Measurements from ENCODE around the gene CAPN8.
A peak's percentile ranks its signal among the peaks of the same experiment; 100 is the strongest.

CAPN8 gene

DNA sequence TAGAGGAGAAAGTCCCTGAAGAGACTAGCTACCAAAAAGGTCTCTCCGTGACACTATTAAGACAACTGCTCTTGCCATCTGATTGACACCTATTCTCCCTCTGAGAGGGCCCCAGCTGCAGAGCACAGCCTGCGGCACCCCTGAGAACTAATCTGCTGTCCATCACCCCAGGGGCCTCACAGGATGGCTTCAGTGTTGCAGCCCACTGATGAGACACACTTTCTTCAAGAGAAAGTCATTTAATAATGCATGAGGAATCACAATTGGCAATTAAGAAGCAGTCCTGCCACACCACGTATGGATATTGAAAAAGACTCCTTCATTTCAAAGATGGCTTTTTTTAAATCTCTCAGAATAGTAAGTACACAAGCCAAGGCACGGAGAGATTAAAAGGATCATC lies 48.9 kb downstream of the CAPN8 start:
- DNase-seq, result no peak

DNA sequence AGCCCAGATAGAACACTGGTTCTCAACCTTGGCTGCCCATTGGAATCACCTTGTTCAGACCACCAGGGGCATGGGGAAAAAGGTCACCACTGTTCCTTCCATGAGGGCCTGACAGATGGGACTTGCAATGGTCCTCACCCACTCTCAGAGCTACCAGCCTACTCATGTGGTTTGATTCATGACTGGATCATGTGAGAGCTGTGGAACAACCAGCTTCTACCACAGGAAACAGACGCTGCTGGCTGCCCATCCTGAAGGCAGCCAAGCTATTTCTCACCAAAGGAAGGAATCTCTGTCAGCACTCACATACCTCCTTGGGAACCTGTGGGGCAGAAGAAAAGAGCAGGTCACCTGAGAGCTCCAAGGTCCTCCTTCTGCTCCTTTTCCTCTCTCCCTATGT lies 53.6 kb downstream of the CAPN8 start:
- DNase-seq, result no peak

DNA sequence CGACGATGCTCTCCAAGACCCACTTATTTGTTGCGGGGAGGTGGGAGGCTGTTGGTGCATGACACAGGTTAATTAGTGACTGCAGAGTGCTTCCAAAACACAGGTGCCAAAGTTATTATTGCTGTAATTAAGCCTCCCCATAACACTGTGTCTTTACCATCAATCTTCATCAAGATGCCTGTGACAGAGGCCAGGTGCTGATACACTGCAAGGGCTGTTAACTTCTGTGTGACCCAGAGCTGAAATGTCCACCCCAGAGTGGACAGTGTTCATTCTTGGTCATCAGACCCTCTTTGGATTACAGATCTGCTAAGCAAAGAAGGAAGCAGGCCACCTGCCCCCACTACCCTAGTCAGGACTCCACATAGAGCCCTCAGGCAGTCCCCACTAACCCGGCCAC lies 55.5 kb downstream of the CAPN8 start:
- no peak for DNase-seq

DNA sequence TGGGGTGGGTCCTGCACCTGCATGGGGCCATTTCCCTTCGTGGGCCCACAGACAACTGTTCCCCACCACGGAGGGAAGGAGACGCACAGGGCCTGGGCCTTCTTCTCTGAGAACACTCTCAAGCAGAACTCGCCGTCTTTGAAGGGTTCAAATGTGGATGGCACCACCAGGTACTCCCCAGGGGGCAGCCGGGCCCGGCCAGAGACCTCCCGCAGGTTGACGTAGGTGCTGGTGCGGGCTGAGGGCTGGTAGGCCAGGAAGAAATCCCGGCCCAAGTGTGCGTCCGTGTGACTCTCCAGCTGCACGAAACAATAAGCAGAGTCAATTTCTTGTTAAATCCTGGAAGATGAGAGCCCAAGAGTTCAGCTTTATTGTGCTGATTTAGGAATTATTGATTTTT lies 56.4 kb downstream of the CAPN8 start:
- no peak for DNase-seq

DNA sequence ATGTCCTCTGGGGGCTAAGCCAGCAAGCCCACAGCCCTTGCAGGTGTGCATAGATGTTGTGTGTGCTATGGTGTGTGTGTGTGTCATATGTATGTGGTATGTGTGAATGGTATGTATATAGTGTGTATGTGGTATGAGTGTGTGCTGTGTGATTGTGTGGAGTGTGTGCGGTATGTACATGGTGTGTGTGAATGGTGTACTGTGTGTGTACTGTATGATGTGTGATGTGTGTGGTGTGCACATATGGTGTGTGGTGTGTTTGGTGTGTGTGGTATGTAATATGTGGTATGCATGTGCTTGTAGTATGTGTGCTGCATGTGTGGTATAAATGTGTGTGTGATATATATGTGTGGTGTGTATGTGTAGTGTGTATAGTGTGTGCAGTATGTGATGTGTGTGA lies 107.0 kb downstream of the CAPN8 start:
- DNase-seq, result no peak

DNA sequence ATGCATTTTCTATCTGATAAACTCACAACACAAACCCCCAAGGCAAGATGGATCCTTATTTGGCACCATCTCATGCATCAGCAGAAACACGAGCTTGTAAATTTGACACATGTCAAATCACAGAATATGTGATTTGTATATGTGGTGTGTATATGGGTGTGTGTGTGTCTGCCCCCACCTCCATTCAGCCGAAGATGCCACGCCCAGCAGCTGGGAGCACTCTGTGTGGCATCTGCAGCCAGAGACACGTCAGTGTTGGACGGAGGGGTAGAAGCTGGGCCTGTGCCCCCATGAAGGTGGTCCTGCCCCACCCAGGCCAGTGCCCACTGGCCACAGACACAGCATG lies 108.4 kb downstream of the CAPN8 start:
- no peak for DNase-seq

DNA sequence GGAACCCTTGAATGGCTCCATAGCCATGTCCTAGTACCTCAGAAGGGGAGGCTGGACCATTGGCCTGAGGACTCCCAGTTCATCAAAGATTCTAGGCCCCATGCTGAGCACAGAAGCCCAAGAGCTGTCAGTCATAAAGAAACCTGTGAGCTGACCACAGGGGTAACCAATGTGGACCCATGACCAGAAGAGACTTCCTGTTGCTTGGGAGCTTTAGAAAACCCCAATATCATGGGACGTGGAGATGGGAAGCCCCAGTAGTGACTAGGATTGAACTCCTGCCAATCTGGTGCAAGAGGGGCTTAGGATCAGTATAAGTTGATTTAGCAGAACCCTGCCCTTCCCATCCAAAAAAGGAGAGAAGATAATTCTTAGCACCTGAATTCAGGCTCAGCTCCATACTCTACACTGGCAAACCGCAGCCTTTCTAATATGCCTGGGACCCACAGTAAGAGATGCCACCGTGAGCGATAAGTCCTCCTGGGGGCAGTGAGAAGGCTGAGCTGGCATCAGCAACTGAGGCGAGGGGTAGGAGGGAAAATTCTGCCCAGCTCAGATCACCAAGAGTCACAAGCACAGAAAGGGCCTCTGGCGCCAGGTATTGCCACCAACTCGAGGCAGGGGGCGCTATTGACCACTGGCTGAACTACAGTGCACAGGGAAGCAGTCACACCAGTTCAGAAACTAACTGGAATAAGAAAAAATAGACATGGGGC lies 108.9 kb downstream of the CAPN8 start:
- peak; percentile 62 to 72 for DNase-seq

DNA sequence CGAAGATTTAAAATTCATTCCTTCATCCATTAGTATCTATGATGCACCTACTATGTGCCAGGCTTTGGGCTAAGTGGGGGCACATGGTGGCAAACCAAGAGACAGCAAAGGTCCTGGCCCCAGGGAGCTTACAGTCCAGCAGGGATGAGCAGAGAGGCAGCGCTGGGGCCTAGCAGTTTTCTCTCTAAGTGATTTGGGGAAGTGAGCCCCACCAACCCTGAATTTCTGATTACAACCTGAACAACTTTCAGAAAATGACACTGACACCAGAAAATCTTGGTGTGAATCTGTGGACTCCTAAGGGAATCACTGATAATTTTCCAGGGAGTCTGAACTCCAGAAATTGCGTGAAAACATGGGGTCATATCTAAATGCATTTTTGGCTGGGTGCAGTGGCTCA lies 111.5 kb downstream of the CAPN8 start:
- no peak for DNase-seq

DNA sequence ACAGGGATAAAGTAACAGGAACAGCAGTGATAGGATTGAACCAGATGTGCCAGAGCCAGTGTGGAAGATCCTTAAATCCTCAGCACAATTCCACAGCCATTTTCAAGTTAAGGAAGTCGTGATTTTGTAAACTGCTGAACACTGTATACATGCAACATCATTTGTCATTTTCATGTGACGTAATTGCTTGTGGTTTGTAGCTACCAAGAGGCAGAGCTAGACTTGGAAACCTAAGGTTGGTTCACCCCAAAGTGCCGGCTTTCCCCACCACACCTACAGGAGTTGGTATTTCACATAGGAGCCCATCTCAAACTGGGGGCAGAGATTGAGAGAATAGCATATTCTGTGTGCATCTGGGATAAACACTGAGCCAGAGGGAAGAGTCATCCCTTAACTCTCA lies 113.9 kb downstream of the CAPN8 start:
- DNase-seq, result no peak

DNA sequence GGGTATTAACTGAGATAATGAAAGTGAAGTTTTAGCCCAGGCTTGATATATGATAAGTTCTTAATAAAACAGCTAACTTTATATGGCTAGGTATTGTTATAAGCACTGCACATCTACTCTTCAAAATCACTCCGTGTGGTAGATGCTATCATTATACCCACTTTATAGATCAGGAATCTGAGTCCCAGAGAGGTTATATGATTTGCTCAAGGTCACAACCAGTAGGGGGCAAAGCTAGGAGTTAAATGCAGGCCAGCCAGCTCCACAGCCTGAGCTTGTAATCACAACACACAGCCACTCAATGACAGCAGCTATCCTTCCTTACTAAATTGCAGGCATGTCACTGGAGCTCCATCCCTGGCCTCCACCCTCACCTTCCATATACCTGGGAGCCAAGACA lies 115.8 kb downstream of the CAPN8 start:
- DNase-seq, result no peak

DNA sequence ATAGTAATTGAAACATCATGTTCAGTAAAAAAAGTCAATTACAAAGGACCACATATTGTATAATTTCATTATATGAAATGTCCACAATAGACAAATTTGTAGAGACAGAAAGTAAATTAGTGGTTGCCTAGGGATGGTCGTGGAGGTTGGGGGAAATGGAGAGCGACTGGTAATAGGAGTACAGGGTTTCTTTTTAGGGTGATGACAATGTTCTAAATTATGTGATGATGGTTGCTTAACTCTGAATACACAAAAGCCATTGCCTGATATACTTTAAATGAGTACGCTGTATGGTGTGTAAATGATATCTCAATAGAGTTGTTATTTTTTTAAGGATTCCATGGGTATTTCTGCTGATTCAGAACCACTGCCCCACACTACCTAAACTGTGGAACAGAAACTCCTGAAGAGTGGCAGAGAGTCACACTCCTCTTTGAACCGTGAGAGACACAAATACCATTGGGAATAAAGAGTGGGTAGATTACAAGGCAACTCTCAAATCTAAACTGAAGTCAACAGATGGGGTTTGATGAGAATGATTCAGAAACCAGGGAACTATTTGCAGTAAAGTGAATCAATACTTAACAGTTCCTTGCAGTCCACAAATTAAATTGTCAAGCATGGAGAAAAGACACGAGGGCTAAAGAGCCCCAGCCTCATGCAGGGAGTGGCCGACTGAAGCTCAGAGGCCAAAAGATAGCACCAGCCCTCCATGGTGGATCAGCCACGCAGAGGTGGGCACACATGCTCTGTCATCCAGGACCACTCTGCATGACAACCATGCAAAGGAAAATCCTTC lies 118.0 kb downstream of the CAPN8 start:
- no peak for DNase-seq

DNA sequence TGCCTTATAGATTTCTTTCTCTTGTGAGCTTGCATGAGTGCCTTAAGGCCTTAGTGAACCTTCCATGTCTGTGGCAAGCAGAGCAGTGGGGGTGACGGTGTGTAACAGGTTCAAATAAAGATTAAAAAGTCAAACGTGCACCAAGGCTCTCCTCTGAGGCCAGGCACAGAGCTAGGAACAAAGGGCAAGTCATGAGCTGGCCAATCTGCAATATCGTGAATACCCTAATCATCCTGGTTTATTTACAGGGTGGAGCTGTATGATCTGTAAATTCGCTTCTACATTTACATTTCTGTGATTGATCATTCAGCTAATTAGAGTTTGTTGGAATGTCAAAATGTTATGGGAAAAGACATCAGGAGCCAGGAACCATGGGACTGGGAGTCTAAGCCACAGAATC lies 120.2 kb downstream of the CAPN8 start:
- DNase-seq, result no peak

DNA sequence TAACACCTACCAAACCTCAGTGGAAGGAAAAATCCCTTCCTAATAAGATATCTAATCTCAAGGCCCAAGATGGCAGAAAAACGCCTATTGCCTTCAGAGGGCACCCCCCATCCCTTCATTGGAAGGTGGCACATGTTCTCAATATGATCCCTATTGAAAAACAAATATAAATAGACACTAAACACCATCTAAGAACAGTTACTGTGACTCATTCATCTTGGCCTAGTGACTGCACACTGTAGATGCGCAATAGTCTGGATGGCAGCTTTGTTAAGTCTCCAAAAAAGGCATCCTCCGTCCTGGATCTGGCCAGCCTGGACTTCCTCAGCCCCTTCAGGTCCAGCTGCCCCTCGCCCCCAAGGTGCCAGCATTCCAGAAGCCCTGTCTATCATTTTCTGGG lies 121.9 kb downstream of the CAPN8 start:
- no peak for DNase-seq

DNA sequence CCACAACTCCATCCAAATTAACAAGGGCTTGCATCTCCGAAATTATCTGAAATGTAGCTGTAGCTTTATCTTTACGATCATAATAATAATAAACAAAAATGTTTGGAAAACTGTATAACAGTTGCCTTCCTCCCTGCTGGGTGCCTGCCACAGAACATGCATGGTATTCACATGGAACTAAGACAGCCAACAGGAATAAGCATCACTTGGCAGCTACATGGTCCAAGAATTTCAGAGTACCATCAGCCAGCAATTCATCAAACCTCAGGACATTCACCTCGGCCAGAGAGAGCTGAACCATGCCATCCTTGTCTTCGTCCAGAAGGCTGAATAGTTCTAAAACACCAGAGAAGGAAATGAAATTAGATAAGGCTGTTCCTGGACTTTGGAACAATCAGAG lies 122.7 kb downstream of the CAPN8 start:
- DNase-seq, result no peak

DNA sequence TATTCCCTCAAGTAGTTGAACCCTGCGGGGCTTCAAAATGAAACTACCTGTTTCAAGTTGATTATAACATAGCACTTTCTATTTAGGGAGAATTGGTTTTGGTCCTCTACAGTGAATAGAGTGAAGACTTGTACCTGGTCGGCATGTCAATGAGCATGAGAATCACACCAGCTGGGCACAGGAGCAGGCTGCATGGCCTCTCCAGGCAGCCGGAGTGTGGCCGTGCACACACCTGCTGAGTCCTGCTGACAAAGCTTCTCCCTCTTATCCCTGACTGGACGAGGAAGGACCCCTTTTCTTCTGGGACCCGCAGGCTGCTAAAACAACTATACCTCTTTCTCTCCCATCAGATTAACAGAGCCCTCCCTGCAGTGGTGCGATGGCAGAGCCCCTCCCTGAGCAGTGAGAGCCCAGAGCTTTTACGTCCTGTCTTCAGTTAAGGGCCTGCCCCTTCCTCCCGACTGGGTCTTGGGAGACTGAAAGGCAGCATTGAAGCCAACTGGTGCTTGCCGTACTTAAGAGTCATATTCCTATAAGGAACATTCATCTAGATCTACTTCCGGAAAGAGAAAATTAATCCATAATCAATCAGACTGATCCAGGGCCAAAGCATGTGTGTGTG lies 124.9 kb downstream of the CAPN8 start:
- DNase-seq, result no peak

DNA sequence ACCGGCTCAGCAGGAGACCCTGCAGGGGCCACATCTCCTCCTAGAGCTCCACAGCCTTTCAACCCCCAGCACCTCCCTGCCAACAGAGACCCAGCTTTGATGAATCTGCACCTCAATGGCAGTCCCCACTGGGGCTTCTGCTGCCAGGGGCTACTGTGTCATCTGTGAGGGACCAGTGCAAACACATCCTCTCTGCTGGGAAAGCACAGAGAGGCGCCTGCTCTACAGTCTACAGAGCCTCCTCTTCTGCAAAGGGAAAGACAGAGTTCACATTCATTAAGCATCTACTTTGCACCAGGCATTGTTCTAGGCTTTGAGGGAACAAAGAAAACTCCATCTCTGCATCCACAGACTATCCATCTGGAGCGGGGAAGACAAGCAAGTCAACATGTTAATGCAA lies 125.8 kb downstream of the CAPN8 start:
- no peak for DNase-seq

DNA sequence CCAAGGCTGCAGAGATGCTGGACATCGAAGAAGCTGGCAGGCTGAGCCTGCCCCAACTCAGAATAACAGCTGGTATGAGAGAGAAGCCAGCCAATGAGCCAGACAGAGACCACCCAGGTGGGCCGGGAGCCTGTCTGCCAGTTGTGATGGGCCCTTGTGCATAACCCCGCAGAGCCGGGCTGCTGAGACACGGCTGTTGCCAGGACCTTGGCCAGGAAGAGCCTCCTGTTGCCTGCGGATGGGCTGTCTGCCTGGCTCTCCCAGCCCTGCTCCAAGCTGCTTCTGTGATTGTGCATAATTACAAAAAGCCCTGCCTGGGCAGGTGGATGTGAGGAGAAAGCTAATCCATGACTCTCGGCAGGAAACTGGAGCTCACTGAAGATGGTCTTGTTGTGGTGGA lies 126.5 kb downstream of the CAPN8 start:
- DNase-seq, result no peak

DNA sequence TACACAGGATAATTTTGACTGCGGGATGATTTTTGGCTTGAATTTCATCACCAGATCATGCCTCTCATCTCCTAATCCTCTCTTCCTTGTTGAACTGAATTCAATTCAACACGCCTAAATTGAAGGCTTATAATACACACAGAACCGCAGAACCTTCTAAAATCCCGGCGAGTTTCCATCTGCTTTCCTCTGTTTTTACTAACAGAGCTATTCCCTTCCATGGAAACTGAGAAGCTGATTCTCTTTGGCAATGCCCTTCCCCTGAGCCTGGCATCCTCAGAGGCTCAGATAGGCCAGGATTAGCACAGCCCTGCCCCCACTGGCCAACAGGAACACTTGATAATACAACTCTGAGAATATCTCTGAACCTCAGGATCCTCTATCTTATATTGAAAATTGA lies 130.2 kb downstream of the CAPN8 start:
- no peak for DNase-seq

DNA sequence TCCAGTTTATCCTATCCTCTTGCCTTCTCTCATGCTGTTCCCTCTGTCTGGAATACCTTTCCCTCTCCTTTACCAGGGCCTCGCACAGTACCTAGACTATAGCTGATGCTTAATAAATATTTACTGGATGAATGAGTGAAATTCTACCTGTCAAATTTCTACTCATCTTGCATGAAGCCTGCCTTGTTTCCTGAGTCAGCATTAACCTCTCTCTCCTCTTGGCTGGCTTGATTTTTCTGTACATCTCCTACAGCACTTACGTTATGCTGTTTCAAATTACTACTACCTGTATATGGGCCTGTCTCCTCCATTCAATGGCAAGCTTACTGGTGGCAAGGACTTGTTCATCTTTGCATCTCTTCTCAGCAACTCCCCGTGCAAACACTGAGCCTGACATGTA lies 130.8 kb downstream of the CAPN8 start:
- DNase-seq, result no peak

DNA sequence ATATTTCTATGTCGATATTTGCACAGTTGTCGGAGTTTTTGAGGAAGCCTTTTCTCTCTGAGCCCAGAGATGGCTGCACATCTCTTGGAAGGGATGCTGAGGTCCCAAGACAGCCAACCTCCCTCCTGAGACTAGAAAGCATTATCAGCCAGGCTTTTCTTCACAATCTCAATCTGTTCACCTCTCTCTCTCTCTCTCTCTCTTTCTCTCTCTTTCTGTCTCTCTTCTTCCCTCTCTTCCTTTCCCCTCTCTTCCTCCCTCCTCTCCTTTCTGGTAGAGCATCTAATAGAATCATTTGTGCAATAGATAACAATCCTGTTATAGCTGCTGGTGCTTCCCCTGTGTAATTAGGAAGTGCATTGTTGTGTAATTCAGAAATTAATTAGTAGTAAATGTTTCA lies 131.8 kb downstream of the CAPN8 start:
- no peak for DNase-seq

DNA sequence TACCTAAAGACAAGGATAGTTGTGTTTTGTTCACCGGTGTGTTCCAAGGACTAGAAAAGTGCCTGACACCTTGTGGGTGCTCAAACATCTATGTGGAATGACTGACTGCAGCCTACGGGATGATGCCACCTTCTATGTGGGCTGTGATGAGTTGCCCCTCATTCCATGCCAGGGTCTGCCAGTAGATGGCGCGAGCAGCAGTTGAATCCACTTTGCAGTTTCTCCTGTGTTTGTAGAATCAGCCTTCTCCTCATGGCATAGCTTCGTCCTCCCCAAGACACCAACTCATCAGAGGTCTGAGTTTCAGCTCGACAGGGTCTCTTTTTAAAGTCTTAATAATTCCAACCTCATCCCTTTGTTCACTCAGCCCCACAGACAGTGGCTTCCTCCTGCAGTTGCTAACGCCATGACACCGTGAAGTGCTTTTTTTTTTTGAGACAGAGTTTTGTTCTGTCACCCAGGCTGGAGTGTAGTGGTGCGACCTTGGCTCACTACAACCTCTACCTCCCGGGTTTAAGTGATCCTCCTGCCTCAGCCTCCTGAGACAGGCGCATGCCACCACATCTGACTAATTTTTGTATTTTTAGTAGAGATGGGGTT lies 133.7 kb downstream of the CAPN8 start:
- DNase-seq, result peak; percentile 67 to 77

DNA sequence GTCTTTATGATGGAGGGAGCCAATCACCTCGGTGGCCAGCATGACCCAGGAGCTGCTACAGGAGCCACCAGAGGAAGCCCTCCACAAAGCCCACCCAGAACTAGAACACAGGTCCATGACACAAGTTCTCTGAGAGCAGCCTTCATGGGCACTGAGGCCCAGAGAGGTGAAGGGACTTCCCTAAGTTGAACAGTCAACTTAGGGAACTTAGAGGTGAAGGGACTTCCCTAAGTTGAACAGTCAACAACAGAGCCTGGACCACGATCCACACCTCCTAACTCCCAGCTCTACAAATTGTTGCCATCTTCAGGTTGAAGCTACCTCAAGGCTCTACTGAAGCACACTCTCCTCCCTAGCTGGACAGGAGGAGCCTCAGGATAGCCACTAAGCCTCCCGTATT lies 139.5 kb downstream of the CAPN8 start:
- DNase-seq, result no peak

DNA sequence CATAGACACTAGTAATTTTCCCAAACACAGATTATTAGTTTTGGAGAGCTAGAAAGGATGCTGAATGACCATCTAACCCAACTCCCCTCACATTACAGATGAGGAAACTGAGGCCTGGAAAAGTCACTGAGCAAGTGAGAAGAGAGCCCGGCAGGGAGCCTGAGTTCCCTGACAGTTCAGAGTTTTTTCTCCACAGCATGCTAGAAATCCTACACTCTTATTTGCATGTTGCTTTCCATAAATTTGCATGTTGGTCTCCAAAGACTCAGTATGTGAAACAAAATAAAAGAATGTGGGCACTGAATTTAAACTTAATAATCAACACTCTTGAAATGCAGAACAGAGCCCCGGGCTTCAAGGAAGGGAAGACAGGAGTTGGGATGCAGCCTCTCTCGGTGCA lies 140.0 kb downstream of the CAPN8 start:
- DNase-seq, result no peak

DNA sequence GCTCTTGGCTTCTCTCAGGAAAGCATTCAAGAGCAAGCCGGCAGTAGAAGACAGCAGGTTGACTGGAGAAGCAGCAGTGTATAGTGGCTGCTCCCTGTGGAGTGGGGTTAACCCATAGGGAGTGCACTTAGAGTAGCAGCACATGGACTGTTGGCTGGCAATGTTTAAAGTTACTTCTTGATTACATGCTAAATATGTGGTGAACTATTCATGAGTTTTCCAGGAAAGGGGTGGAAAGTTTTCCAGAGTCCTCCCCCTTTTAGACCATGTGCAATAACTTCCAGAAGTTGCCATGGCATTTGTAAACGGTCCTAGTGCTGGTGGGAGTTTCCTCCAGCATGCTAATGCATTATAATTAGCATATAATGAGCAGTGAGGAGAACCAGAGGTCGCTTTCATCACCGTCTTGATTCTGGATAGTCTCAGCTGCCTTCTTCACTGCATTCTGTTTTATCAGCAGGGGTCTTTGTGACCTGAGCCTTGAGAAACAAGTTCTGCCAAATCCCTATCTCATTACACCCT lies 140.5 kb downstream of the CAPN8 start:
- DNase-seq, result no peak

All from activated CD4-positive, alpha-beta T cell treated with anti-CD3 and anti-CD28 coated beads, Interleukin-2, amount 50 U/mL, for 48 hours (primary cell).